Liver (tissue), 3 donors: ENCODE results near the gene GRM2.

Source experiments
- ATF3 ChIP-seq: IDR thresholded peaks from 2 replicates; pipeline ENCODE4 v1.6.1; 2016; ENCODE audit warnings: antibody characterized with exemption
- JUND ChIP-seq, 2 donors: IDR thresholded peaks; 2 replicates each; pipeline ENCODE4 v1.6.1; 2016; ENCODE audit warnings: antibody characterized with exemption in 2 of 2
- MAX ChIP-seq: IDR thresholded peaks from 2 replicates; pipeline ENCODE4 v1.6.1; 2016; ENCODE audit warnings: antibody characterized with exemption
- NR2F2 ChIP-seq: IDR thresholded peaks from 2 replicates; pipeline ENCODE4 v1.6.1; 2016; ENCODE audit warnings: antibody characterized with exemption
- RAD21 ChIP-seq, 2 donors: IDR thresholded peaks; 2 replicates each; pipeline ENCODE4 v1.6.1; 2016; ENCODE audit warnings: antibody characterized with exemption in 2 of 2, mild to moderate bottlenecking in 2 of 2
- RXRA ChIP-seq, 2 donors: IDR thresholded peaks; 2 replicates each; pipeline ENCODE4 v1.6.1; 2017 to 2018; ENCODE audit warnings: antibody characterized with exemption in 2 of 2, mild to moderate bottlenecking in 1 of 2
- TAF1 ChIP-seq: conservative IDR thresholded peaks from 2 replicates; pipeline ENCODE4 v1.6.1; 2016; ENCODE audit warnings: antibody characterized with exemption, mild to moderate bottlenecking
- YY1 ChIP-seq: IDR thresholded peaks from 2 replicates; pipeline ENCODE4 v1.6.1; 2016; ENCODE audit warnings: antibody characterized with exemption, mild to moderate bottlenecking
- ZBTB33 ChIP-seq: IDR thresholded peaks from 2 replicates; pipeline ENCODE4 v1.6.1; 2016; ENCODE audit warnings: antibody characterized with exemption
- TF ChIP-seq, protein P1 (sequence below): IDR thresholded peaks from 2 replicates; pipeline ENCODE4 v1.6.1; 2016; ENCODE audit warnings: antibody characterized with exemption, mild to moderate bottlenecking
- TF ChIP-seq, protein P2 (sequence below): fragments of 150-350 bp; IDR thresholded peaks from 2 replicates; pipeline ENCODE4 v1.5.1; 2017; ENCODE audit warnings: improper control_type of control experiment, low read depth, low read length; ENCODE audit not compliant: missing input control
- donor health status: healthy.
- donor health status: healthy.

GRCh38 chr3:51733859-51734571 is 27.1 kb downstream of the GRM2 start:
- TF ChIP-seq, protein P1, sequence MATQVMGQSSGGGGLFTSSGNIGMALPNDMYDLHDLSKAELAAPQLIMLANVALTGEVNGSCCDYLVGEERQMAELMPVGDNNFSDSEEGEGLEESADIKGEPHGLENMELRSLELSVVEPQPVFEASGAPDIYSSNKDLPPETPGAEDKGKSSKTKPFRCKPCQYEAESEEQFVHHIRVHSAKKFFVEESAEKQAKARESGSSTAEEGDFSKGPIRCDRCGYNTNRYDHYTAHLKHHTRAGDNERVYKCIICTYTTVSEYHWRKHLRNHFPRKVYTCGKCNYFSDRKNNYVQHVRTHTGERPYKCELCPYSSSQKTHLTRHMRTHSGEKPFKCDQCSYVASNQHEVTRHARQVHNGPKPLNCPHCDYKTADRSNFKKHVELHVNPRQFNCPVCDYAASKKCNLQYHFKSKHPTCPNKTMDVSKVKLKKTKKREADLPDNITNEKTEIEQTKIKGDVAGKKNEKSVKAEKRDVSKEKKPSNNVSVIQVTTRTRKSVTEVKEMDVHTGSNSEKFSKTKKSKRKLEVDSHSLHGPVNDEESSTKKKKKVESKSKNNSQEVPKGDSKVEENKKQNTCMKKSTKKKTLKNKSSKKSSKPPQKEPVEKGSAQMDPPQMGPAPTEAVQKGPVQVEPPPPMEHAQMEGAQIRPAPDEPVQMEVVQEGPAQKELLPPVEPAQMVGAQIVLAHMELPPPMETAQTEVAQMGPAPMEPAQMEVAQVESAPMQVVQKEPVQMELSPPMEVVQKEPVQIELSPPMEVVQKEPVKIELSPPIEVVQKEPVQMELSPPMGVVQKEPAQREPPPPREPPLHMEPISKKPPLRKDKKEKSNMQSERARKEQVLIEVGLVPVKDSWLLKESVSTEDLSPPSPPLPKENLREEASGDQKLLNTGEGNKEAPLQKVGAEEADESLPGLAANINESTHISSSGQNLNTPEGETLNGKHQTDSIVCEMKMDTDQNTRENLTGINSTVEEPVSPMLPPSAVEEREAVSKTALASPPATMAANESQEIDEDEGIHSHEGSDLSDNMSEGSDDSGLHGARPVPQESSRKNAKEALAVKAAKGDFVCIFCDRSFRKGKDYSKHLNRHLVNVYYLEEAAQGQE: no peak
- TF ChIP-seq NR2F2 (no peak), RXRA (IDR thresholded peaks at IDR 0.05) (no peak), MAX (no peak), YY1 (no peak), ATF3 (no peak), RAD21 (IDR thresholded peaks at IDR 0.05) (no peak), JUND (IDR thresholded peaks at IDR 0.05) (no peak), TAF1 (no peak), ZBTB33 (no peak)
- TF ChIP-seq, protein P2, sequence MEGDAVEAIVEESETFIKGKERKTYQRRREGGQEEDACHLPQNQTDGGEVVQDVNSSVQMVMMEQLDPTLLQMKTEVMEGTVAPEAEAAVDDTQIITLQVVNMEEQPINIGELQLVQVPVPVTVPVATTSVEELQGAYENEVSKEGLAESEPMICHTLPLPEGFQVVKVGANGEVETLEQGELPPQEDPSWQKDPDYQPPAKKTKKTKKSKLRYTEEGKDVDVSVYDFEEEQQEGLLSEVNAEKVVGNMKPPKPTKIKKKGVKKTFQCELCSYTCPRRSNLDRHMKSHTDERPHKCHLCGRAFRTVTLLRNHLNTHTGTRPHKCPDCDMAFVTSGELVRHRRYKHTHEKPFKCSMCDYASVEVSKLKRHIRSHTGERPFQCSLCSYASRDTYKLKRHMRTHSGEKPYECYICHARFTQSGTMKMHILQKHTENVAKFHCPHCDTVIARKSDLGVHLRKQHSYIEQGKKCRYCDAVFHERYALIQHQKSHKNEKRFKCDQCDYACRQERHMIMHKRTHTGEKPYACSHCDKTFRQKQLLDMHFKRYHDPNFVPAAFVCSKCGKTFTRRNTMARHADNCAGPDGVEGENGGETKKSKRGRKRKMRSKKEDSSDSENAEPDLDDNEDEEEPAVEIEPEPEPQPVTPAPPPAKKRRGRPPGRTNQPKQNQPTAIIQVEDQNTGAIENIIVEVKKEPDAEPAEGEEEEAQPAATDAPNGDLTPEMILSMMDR: no peak
